Measurements from ENCODE around the gene MAPKAPK2. TPM values are rescaled to one million over a fixed set of nuclear protein-coding genes. Genes with fewer than 3 reads are reported as not detected.

Gene MAPKAPK2
- total RNA-seq, 4 donors from 2014 or later, result 37.8 to 50.7 (median 43.2) TPM

- DNase-seq, result no peak
- Histone ChIP-seq H3K27me3 (no peaks in the 10 kb centered on the region), H3K4me3 (no peak overlapping the region), H3K36me3 (peaks cover 0 to 33% (median 0%) of the 10 kb centered on the region in 3 donors), H3K9me3 (no peaks in the 10 kb centered on the region), H3K27ac (peak overlapping the region in 2 of 4 donors; percentile 71 to 79), H3K4me1 (peaks cover 26 to 95% (median 78%) of the 10 kb centered on the region in 3 donors)
- TF ChIP-seq POLR2A (IDR thresholded peaks at IDR 0.05), result no peak
- no peak for TF ChIP-seq CTCF (IDR thresholded peaks at IDR 0.05)
- 56 to 71% methylated on average over 8 of the region's 11 CpGs for WGBS, 2 donors
- intact Hi-C loops (cut with DNase I), result no loop called here
These were observed 9.7 kb downstream of the MAPKAPK2 start for GRCh38 chr1:206694171-206695124.

- DNase-seq, result no peak
- WGBS, 2 donors, result 87 to 91% methylated on average over 5 to 8 of the region's 9 CpGs
- Histone ChIP-seq H3K9me3 (no peaks in the 10 kb centered on the region), H3K4me1 (peaks cover 35 to 94% (median 77%) of the 10 kb centered on the region in 3 donors), H3K27me3 (no peaks in the 10 kb centered on the region), H3K4me3 (no peak overlapping the region), H3K27ac (no peak overlapping the region), H3K36me3 (peaks cover 0 to 33% (median 0%) of the 10 kb centered on the region in 3 donors)
- intact Hi-C loops (cut with DNase I), result no loop called here
- TF ChIP-seq CTCF (IDR thresholded peaks at IDR 0.05) (no peak), POLR2A (IDR thresholded peaks at IDR 0.05) (no peak)
These were observed 11.0 kb downstream of the MAPKAPK2 start for GRCh38 chr1:206695733-206696132.

- 58 to 67% methylated on average over 4 of the region's 4 CpGs for WGBS, 2 donors
- Histone ChIP-seq H3K36me3 (peaks cover 0 to 33% (median 0%) of the 10 kb centered on the region in 3 donors), H3K4me1 (peaks cover 39 to 93% (median 71%) of the 10 kb centered on the region in 3 donors), H3K27me3 (no peaks in the 10 kb centered on the region), H3K9me3 (no peaks in the 10 kb centered on the region), H3K27ac (no peak overlapping the region), H3K4me3 (no peak overlapping the region)
- TF ChIP-seq POLR2A (IDR thresholded peaks at IDR 0.05) (no peak), CTCF (IDR thresholded peaks at IDR 0.05) (no peak)
- intact Hi-C loops (cut with DNase I), result no loop called here
- no peak for DNase-seq
These were observed 12.3 kb downstream of the MAPKAPK2 start for GRCh38 chr1:206696812-206697585.

- WGBS, 2 donors, result 37 to 82% methylated on average over 2 of the region's 2 CpGs
- no peak for DNase-seq
- Histone ChIP-seq H3K4me3 (no peak overlapping the region), H3K9me3 (no peaks in the 10 kb centered on the region), H3K27me3 (no peaks in the 10 kb centered on the region), H3K27ac (no peak overlapping the region), H3K4me1 (peaks cover 39 to 93% (median 66%) of the 10 kb centered on the region in 3 donors), H3K36me3 (peaks cover 0 to 33% (median 0%) of the 10 kb centered on the region in 3 donors)
- intact Hi-C loops (cut with DNase I), result no loop called here
- no peak for TF ChIP-seq POLR2A (IDR thresholded peaks at IDR 0.05)
These were observed 13.3 kb downstream of the MAPKAPK2 start for GRCh38 chr1:206698011-206698410.

- peaks cover 0 to 27% (median 0%) of the 10 kb centered on the region in 3 donors for H3K36me3 ChIP-seq
- TF ChIP-seq POLR2A (IDR thresholded peaks at IDR 0.05), result no peak
- TF ChIP-seq CTCF (IDR thresholded peaks at IDR 0.05), result no peak
- peaks cover 30 to 93% (median 62%) of the 10 kb centered on the region in 3 donors for H3K4me1 ChIP-seq
- no peak for DNase-seq
- intact Hi-C loops (cut with DNase I), result no loop called here
- no peaks in the 10 kb centered on the region for H3K27me3 ChIP-seq
- no peak overlapping the region for H3K4me3 ChIP-seq
- WGBS, 2 donors, result 80 to 83% methylated on average over 7 of the region's 7 CpGs
- H3K27ac ChIP-seq, result peak overlapping the region in 3 of 4 donors; percentile 20 to 78 (median 63)
- no peaks in the 10 kb centered on the region for H3K9me3 ChIP-seq
These were observed 14.4 kb downstream of the MAPKAPK2 start for GRCh38 chr1:206699000-206699586.
